Gastroesophageal sphincter (tissue), 4 donors: ENCODE data around the gene ATP8B3. TPM values are rescaled to one million over a fixed set of nuclear protein-coding genes. Genes with fewer than 3 reads are reported as not detected.
A peak's percentile ranks its signal among the peaks of the same experiment; 100 is the strongest.

Experiments used
- ATAC-seq: fragments of 150-250 bp; one replicate; pipeline ENCODE4 v1.9.1; 2016; ENCODE audit warnings: mild to moderate bottlenecking, moderate library complexity
- H3K27ac ChIP-seq, 4 donors: fragments of 200-600 bp; sonication (generic) in 3 of 4; 1 replicate in 3 of 4; 2 replicates in 1 of 4; pipeline ENCODE4 v1.5.1; 2016 to 2019
- H3K27me3 ChIP-seq: fragments of 200-600 bp; sonication (generic); one replicate; pipeline ENCODE4 v1.5.1; 2019
- H3K36me3 ChIP-seq, 2 donors: fragments of 200-600 bp; sonication (generic); one replicate each; pipeline ENCODE4 v1.5.1; 2019; ENCODE audit warnings: control low read depth in 1 of 2
- H3K4me1 ChIP-seq, 3 donors: fragments of 200-600 bp; sonication (generic); 1 replicate in 2 of 3; 2 replicates in 1 of 3; pipeline ENCODE4 v1.5.1; 2016 to 2019; ENCODE audit warnings: control low read depth in 2 of 3
- H3K4me3 ChIP-seq, 2 donors: fragments of 200-600 bp; sonication (generic); one replicate each; pipeline ENCODE4 v1.5.1; 2019; ENCODE audit warnings: mild to moderate bottlenecking in 1 of 2, moderate library complexity in 1 of 2
- H3K9me3 ChIP-seq, 3 donors: fragments of 200-600 bp; sonication (generic); one replicate each; pipeline ENCODE4 v1.5.1; 2017 to 2019; ENCODE audit warnings: control low read depth in 2 of 3
- EP300 ChIP-seq: sonication (generic); formaldehyde crosslinking; IDR thresholded peaks from one replicate; pipeline ENCODE4 v1.6.1; 2017; ENCODE audit warnings: antibody characterized with exemption, mild to moderate bottlenecking
- POLR2A ChIP-seq, 2 donors: fragments of 450-650 bp; IDR thresholded peaks; one replicate each; pipeline ENCODE4 v1.6.1; 2017; ENCODE audit warnings: antibody characterized with exemption in 2 of 2, mild to moderate bottlenecking in 2 of 2, moderate library complexity in 1 of 2
- POLR2AphosphoS5 ChIP-seq: sonication (generic); formaldehyde crosslinking; IDR thresholded peaks from one replicate; pipeline ENCODE4 v1.6.1; 2017; ENCODE audit warnings: antibody characterized with exemption
- WGBS, 2 donors: methylation state at CpG; one replicate each; pipeline ENCODE4 v1.1.5; 2018; ENCODE audit warnings: low coverage in 1 of 2; 5-methylcytosine and 5-hydroxymethylcytosine counted together
- total RNA-seq, 4 donors: library from RNA; depleted of rRNA; stranded (reverse); fragments of >200 nt; gene quantifications; one replicate each; pipeline ENCODE4 v1.1.0, GENCODE V29; 2016
- TF ChIP-seq, protein P1 (sequence below), 4 experiments: fragments of 200-600 bp in 2 of 4; fragments of 450-650 bp in 2 of 4; sonication (generic) in 1 of 4; IDR thresholded peaks; one replicate each; pipeline ENCODE4 v1.5.1; 2017 to 2019; ENCODE audit warnings: antibody characterized with exemption in 4 of 4, mild to moderate bottlenecking in 2 of 4, moderate library complexity in 2 of 4

The ATP8B3 gene
- total RNA-seq, 4 donors from 2014 or later = 0.27 to 1.4 (median 0.48) TPM

DNA sequence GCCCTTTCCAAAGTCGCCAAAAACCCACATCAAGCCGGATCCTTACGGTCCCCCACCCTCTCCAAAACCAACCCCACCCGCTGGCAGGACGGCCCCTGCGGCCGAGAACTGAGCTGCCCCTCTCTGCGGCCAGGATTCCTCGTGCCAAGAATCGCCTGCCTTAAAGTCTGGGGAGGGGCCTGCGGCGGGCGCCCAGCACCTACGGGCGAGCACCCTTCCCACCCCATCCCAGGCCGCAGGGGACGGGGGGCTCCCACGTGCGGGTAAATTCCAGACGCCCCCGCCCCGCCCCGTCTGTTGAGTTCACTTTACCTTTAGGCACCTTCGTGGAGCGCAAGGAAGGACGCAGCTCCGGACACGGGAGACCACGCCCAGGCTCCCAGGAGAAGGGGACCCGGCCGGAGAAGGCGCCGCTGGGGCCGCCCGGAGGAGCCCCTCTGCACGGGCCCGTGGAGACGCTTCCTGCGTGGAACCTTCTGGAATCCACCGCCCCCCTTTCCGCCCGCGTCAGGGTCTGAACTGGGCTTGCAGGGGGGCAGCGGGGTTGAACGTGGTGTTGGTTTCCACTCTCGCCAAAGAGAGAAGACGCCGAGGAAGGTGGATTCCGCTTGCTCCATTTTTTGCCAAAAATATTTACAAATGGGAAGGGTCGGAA, 36.0 kb downstream of the ATP8B3 start:
- H3K4me1 ChIP-seq = peaks cover 0 to 15% (median 4%) of the 10 kb centered on the region in 3 donors
- no peak overlapping the region for H3K4me3 ChIP-seq
- TF ChIP-seq, protein P1, sequence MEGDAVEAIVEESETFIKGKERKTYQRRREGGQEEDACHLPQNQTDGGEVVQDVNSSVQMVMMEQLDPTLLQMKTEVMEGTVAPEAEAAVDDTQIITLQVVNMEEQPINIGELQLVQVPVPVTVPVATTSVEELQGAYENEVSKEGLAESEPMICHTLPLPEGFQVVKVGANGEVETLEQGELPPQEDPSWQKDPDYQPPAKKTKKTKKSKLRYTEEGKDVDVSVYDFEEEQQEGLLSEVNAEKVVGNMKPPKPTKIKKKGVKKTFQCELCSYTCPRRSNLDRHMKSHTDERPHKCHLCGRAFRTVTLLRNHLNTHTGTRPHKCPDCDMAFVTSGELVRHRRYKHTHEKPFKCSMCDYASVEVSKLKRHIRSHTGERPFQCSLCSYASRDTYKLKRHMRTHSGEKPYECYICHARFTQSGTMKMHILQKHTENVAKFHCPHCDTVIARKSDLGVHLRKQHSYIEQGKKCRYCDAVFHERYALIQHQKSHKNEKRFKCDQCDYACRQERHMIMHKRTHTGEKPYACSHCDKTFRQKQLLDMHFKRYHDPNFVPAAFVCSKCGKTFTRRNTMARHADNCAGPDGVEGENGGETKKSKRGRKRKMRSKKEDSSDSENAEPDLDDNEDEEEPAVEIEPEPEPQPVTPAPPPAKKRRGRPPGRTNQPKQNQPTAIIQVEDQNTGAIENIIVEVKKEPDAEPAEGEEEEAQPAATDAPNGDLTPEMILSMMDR (IDR thresholded peaks at IDR 0.05) = no peak
- TF ChIP-seq POLR2A (IDR thresholded peaks at IDR 0.05) = no peak
- TF ChIP-seq EP300 = no peak
- ATAC-seq = no peak
- 4 to 7% methylated on average over 3 to 11 of the region's 50 CpGs for WGBS, 2 donors
- H3K27ac ChIP-seq = no peak overlapping the region
- H3K36me3 ChIP-seq = no peaks in the 10 kb centered on the region
- H3K27me3 ChIP-seq = peaks cover 98% of the 10 kb centered on the region
- peaks cover 0 to 26% (median 0%) of the 10 kb centered on the region in 3 donors for H3K9me3 ChIP-seq

DNA sequence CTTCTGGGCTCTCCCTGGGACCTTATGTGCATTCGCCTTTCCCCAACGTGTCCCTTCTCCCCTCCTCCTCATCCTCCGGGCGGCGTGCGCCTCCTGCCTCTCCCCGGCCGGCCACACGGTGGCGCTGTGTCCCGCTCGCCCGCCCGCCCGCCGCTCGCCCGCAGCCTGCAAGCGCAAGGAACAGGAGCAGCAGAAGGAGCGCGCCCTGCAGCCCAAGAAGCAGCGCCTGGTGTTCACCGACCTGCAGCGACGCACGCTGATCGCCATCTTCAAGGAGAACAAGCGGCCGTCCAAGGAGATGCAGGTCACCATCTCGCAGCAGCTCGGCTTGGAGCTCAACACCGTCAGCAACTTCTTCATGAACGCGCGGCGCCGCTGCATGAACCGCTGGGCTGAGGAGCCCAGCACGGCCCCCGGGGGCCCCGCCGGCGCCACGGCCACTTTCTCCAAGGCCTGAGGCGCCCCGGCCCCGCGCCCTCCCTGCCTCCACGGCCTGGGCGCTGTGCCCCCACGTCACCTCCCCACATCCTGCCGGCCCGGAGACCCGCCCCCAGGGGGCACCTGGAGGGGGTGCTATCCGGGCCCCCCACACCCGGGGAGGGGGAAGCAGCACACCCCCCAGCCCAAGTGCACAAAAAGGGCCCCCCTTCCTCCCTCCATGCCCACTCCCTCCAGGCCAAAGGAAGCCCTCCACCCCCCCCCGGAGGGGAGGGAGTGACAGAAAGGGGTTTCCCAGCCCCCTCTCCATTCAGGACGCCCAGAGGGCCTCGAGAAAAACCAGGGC, 36.9 kb downstream of the ATP8B3 start:
- peaks cover 98% of the 10 kb centered on the region for H3K27me3 ChIP-seq
- H3K36me3 ChIP-seq = no peaks in the 10 kb centered on the region
- H3K4me1 ChIP-seq = peaks cover 0 to 15% (median 4%) of the 10 kb centered on the region in 3 donors
- 8% methylated on average over 2 of the region's 59 CpGs; no CpG with 5 or more reads in 1 of the 2 donors for WGBS, 2 donors
- TF ChIP-seq, protein P1 (IDR thresholded peaks at IDR 0.05) = peak in 2 of 4 experiments; percentile 15 to 52
- TF ChIP-seq EP300 = no peak
- no peak for ATAC-seq
- H3K9me3 ChIP-seq = peaks cover 0 to 34% (median 0%) of the 10 kb centered on the region in 3 donors
- no peak overlapping the region for H3K27ac ChIP-seq
- no peak overlapping the region for H3K4me3 ChIP-seq

DNA sequence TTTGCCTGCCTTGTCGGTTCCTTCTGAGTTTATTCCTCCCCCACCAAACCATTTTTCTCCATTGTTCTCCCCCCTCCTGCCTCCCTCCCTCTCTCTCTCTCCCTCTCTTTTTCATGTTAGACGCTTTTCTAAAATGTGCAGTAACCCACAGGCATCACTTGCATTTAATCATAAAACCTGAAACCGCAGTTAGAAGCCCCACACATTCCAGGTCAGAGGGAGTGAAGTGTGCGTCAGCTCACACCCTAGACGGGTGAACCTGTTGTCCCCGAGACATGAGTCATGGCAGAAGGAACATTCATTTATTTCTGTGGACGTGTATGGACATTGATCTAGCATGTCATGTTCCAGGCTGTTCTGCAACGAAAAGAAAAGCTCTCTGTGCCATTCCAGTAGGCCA, 38.9 kb downstream of the ATP8B3 start:
- TF ChIP-seq POLR2AphosphoS5 = no peak
- TF ChIP-seq, protein P1 (IDR thresholded peaks at IDR 0.05) = no peak
- no peak for TF ChIP-seq POLR2A (IDR thresholded peaks at IDR 0.05)
- no peak for TF ChIP-seq EP300
- Histone ChIP-seq H3K27me3 (peaks cover 98% of the 10 kb centered on the region), H3K9me3 (peaks cover 0 to 40% (median 0%) of the 10 kb centered on the region in 3 donors), H3K27ac (no peak overlapping the region), H3K4me1 (peaks cover 0 to 15% (median 4%) of the 10 kb centered on the region in 3 donors), H3K36me3 (no peaks in the 10 kb centered on the region), H3K4me3 (no peak overlapping the region)
- 37 to 53% methylated on average over 5 of the region's 8 CpGs for WGBS, 2 donors
- ATAC-seq = no peak

DNA sequence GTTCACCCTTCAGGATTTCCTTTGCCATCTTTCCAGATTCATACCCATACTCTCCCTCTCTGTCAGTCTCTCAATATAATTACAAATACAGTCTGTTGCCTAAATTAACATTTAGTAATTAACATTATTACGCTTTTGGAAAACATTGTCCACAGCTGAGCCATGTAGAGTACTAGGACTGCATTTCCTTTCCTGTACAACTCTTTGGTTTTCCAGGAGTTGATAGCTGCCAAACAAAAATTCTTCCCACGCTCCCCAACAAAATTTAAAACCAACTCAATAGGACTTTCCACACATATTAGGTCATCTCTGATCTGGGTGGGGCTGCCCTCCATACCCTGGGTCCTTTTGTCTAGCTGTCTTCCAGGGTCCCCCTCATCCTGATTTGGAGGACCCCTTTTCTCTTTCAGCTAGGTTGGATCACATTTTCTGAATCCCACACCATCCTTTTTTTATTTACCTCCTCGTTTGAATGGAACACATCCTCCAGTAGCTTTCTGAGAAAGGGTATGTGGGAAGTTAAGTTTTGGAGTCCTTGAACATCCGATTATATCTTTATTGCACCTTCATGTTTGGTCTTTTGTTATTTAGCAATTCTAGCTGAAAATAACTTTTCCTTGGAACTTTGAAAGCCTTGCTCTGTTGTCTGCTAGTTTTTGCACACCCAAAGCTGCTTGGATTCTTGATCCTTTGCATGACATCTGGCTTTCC, 41.1 kb downstream of the ATP8B3 start:
- no peaks in the 10 kb centered on the region for H3K36me3 ChIP-seq
- peaks cover 98% of the 10 kb centered on the region for H3K27me3 ChIP-seq
- TF ChIP-seq, protein P1 (IDR thresholded peaks at IDR 0.05) = no peak
- no peak for TF ChIP-seq POLR2AphosphoS5
- no peak for TF ChIP-seq POLR2A (IDR thresholded peaks at IDR 0.05)
- TF ChIP-seq EP300 = no peak
- H3K9me3 ChIP-seq = peaks cover 0 to 40% (median 0%) of the 10 kb centered on the region in 3 donors
- H3K4me1 ChIP-seq = peaks cover 0 to 13% (median 2%) of the 10 kb centered on the region in 3 donors
- WGBS, 2 donors = 78 to 89% methylated on average over 4 of the region's 4 CpGs
- H3K27ac ChIP-seq = no peak overlapping the region
- ATAC-seq = no peak
- H3K4me3 ChIP-seq = no peak overlapping the region
